NCI-H82 treated with DMSO at 0.1 percent for 48 hours (cell line): Measurements from ENCODE around the gene CBX2.
A peak's percentile ranks its signal among the peaks of the same experiment; 100 is the strongest.

Source experiments
- DNase-seq: peaks from one replicate; lab custom pipeline; 2025; ENCODE audit not compliant: unreplicated experiment; lab: John Stamatoyannopoulos, UW

Gene CBX2

GRCh38 chr17:79786930-79787643 lies 9.1 kb downstream of the CBX2 start:
- no peak for DNase-seq

GRCh38 chr17:79788455-79788854 lies 10.5 kb downstream of the CBX2 start:
- no peak for DNase-seq

GRCh38 chr17:79788989-79789942 lies 11.3 kb downstream of the CBX2 start:
- DNase-seq: no peak

- DNase-seq: peak; percentile 41
Measured at GRCh38 chr17:79789943-79790804, 12.2 kb downstream of the CBX2 start.

GRCh38 chr17:79790805-79791734 lies 13.1 kb downstream of the CBX2 start:
- DNase-seq: no peak

- no peak for DNase-seq
Measured at GRCh38 chr17:79791735-79792161, 13.8 kb downstream of the CBX2 start.

- DNase-seq: no peak
Measured at GRCh38 chr17:79792341-79792871, 14.5 kb downstream of the CBX2 start.

- DNase-seq: no peak
Measured at GRCh38 chr17:79792984-79793923, 15.3 kb downstream of the CBX2 start.

- peak; percentile 36 for DNase-seq
Measured at GRCh38 chr17:79793924-79794304, 16.0 kb downstream of the CBX2 start.

GRCh38 chr17:79794659-79795511 lies 16.9 kb downstream of the CBX2 start:
- DNase-seq: no peak

- DNase-seq: no peak
Measured at GRCh38 chr17:79795795-79796443, 18.0 kb downstream of the CBX2 start.

GRCh38 chr17:79796444-79796762 lies 18.5 kb downstream of the CBX2 start:
- no peak for DNase-seq

- DNase-seq: peak; percentile 99
Measured at GRCh38 chr17:79796763-79797491, 19.0 kb downstream of the CBX2 start, which contains the start of gene CBX8. CBX8 (minus strand) TSS chr17:79797077; CDS start chr17:79796998, 79 bp downstream.

- no peak for DNase-seq
Measured at GRCh38 chr17:79797492-79798298, 19.7 kb downstream of the CBX2 start.

- DNase-seq: no peak
Measured at GRCh38 chr17:79798299-79799173, 20.6 kb downstream of the CBX2 start.
